ENCODE data around the gene REEP3.

- TF ChIP-seq SIN3A (IDR thresholded peaks at IDR 0.05; ENCODE audit: borderline replicate concordance, insufficient read depth, low read length) (no peak), POLR2AphosphoS5 (IDR thresholded peaks at IDR 0.05; ENCODE audit: low read depth, low read length) (no peak), TAF1 (IDR thresholded peaks at IDR 0.05; ENCODE audit: borderline replicate concordance, insufficient read depth, low read length) (no peak)
These were observed 41.2 kb downstream of the REEP3 start for GRCh38 chr10:63562391-63562790.
